T-helper 2 cell treated with Interferon-gamma antibody and Interleukin-4, amounts not matched to agents 5 μg/mL and 100 μg/mL, for 36 hours (primary cell): Measurements from ENCODE around the gene LRRC4C.

Experiments used
- DNase-seq: peaks from one replicate; pipeline ENCODE4 v3.0.0; 2021; ENCODE audit warnings: low spot score
- H3K27ac Mint-ChIP-seq: one replicate; pipeline ENCODE4 v1.8.0; 2021; ENCODE audit warnings: mild to moderate bottlenecking, mixed read lengths
- H3K27me3 Mint-ChIP-seq: one replicate; pipeline ENCODE4 v1.8.0; 2021; ENCODE audit warnings: low read depth, mixed read lengths
- H3K36me3 Mint-ChIP-seq: one replicate; pipeline ENCODE4 v1.8.0; 2021; ENCODE audit warnings: low read depth, mixed read lengths
- H3K4me1 Mint-ChIP-seq: one replicate; pipeline ENCODE4 v1.8.0; 2021; ENCODE audit warnings: low read depth, mixed read lengths
- H3K4me3 Mint-ChIP-seq: one replicate; pipeline ENCODE4 v1.8.0; 2022; ENCODE audit warnings: mild to moderate bottlenecking, moderate library complexity, mixed read lengths
- H3K9me3 Mint-ChIP-seq: one replicate; pipeline ENCODE4 v1.8.0; 2021; ENCODE audit warnings: mixed read lengths

Gene LRRC4C

DNA sequence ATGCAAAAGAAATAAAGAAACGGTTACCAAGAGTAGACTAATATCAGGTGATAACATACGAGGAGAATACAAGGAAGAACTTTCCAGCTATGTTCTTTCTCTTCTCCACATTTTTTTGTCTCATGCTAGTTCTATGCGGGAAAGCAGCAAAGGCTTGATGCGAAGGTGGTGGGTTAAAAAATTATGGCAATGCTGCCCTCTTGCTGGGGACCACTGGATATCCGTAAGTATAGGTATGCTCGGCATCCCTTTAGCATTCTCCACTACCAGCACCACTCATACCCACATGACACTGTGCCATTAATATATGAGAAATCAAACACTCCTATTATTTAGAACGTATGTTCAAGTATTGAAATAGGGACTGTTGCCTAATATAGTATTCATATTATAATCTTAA, 776.4 kb downstream of the LRRC4C start:
- H3K4me1 Mint-ChIP-seq: no peaks in the 10 kb centered on the region
- peaks cover 29% of the 10 kb centered on the region for H3K9me3 Mint-ChIP-seq
- H3K27ac Mint-ChIP-seq: no peak overlapping the region
- H3K27me3 Mint-ChIP-seq: no peaks in the 10 kb centered on the region
- H3K4me3 Mint-ChIP-seq: no peak overlapping the region
- no peak for DNase-seq
- no peaks in the 10 kb centered on the region for H3K36me3 Mint-ChIP-seq

DNA sequence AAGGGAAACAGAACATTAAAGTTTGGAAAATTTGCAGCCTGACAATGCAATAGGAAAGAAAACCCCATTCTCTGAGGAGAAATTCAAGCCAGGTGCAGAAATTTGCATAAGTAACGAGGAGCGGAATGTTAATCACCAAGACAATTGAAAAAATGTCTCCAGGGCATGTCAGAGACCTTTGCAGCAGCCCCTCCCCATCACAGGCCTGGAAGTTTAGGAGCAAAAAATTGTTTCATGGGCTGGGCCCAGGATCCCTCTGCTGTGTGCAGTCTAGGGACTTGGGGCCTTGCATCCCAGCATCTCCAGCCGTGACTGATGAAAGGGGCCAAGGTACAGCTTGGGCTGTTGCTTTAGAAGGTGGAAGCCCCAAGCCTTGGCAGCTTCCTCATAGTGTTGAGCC, 780.2 kb downstream of the LRRC4C start:
- H3K4me1 Mint-ChIP-seq: no peaks in the 10 kb centered on the region
- no peak overlapping the region for H3K4me3 Mint-ChIP-seq
- H3K9me3 Mint-ChIP-seq: peaks cover 37% of the 10 kb centered on the region
- H3K27ac Mint-ChIP-seq: no peak overlapping the region
- no peaks in the 10 kb centered on the region for H3K36me3 Mint-ChIP-seq
- no peaks in the 10 kb centered on the region for H3K27me3 Mint-ChIP-seq
- no peak for DNase-seq

DNA sequence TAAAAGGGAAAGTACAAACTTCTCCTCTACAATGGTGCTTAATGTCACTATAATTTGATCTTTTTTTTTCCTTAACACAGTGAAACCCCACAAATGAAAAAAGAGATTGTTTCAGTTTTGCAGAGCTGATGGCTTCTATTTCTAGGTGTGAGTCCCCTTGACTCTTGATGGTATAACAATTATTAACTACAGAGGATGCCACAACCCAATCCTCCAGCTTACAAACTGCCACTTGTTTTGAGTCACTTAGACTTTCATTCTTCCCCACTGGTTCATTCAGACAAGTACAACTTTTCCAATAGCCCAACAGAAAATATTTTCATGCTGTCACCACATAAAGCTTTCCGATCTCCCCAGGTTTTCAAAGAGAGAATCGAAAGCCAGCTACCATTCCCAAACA, 812.2 kb downstream of the LRRC4C start:
- Mint-ChIP-seq H3K27ac (no peak overlapping the region), H3K4me1 (no peaks in the 10 kb centered on the region), H3K9me3 (peaks cover 58% of the 10 kb centered on the region), H3K27me3 (no peaks in the 10 kb centered on the region), H3K36me3 (no peaks in the 10 kb centered on the region), H3K4me3 (no peak overlapping the region)
- no peak for DNase-seq

DNA sequence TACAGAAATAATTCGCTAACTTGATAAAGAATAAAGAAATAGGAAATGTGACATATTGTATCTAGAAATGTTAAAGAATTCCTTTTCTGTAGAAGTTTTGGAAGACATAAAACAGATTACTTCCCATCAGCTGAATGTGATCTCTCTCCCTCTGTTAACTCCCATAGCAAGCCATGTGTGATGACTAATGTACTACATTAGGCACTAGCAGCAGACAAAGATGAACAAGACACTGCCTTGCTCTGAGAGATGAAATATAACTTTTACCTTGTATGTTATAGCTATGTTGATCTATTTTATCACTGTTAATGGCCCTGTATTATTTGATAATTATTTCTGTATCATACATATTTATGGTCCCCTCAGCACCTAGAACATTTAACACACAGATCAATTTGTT, 817.2 kb downstream of the LRRC4C start:
- Mint-ChIP-seq H3K27me3 (no peaks in the 10 kb centered on the region), H3K4me1 (no peaks in the 10 kb centered on the region), H3K36me3 (no peaks in the 10 kb centered on the region), H3K4me3 (no peak overlapping the region), H3K9me3 (peaks cover 43% of the 10 kb centered on the region), H3K27ac (no peak overlapping the region)
- no peak for DNase-seq

DNA sequence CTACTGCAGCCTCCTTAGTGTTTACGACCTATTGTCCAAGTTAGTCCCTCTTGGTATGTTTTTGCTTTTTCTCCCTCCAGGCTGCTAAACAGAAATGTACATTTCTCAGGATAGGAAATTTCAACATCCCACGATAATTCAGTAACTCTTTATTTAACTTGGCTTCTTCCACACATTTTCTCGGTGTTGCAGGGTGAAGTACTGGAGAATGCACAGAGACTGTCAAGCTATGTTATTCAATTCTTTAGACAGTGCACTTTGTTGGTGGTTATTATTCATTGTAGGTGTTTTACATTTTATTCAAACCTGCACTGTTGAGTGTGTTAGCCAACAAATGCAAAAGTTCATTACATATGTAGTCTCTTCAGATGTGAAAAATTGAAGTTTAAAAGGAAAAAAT, 839.8 kb downstream of the LRRC4C start:
- Mint-ChIP-seq H3K9me3 (peaks cover 41% of the 10 kb centered on the region), H3K36me3 (no peaks in the 10 kb centered on the region), H3K4me3 (no peak overlapping the region), H3K27me3 (no peaks in the 10 kb centered on the region), H3K27ac (no peak overlapping the region), H3K4me1 (no peaks in the 10 kb centered on the region)
- no peak for DNase-seq

DNA sequence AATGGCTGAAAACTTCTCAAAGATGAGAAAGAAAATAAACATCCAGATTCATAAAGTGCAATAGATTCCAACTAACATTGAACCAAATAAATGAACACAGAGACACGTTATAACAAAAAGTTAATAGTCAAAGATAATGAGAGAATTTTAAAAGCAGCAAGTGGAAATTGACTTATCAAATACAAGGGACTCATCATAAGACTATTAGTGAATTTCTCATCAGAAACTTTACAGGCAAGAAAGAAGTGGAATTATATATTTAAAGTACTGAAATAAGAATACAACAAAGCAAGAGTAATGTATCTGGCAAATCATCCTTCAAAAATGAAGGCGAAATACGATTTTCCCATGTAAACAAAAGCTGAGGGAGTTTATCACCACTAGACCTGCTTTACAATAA, 852.7 kb downstream of the LRRC4C start:
- DNase-seq: no peak
- no peak overlapping the region for H3K27ac Mint-ChIP-seq

DNA sequence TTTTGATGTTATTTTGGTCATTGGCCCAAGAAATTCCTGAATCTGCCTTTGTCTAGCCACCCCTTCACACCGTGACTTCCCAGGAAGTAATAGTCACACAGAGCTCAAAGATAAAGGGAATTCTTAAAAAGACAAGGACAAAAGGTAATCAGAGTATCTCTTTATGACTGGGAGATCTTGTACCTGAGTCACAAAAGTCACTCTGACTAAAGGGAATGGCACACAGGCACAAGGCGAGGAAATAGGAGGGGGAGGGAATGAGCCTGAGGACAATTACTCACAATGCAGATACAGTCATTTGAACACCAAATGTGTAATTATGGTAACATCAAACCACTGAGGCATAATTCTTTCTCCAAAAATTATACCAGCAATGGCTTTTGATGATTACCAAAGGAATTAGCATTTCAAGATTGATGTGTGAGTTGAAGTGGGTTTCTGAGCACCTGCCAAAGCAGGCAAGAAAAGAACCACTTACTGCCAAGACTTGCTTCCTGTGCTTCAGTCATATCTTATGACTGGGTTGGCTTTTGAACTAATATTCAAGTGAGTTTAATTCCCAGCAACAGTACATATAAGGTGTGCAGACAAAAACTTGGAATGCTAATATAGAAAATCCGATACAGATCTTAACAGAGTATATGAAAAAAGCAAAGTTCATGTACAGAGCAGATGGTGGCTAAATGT, 856.4 kb downstream of the LRRC4C start:
- Mint-ChIP-seq H3K4me1 (no peaks in the 10 kb centered on the region), H3K4me3 (no peak overlapping the region), H3K9me3 (peaks cover 62% of the 10 kb centered on the region), H3K27me3 (no peaks in the 10 kb centered on the region), H3K27ac (no peak overlapping the region), H3K36me3 (no peaks in the 10 kb centered on the region)
- no peak for DNase-seq

More for the DNA sequence above, 852.7 kb downstream of the LRRC4C start:
- Mint-ChIP-seq H3K9me3 (peaks cover 72% of the 10 kb centered on the region), H3K27me3 (no peaks in the 10 kb centered on the region), H3K4me3 (no peak overlapping the region), H3K36me3 (no peaks in the 10 kb centered on the region), H3K4me1 (no peaks in the 10 kb centered on the region)

DNA sequence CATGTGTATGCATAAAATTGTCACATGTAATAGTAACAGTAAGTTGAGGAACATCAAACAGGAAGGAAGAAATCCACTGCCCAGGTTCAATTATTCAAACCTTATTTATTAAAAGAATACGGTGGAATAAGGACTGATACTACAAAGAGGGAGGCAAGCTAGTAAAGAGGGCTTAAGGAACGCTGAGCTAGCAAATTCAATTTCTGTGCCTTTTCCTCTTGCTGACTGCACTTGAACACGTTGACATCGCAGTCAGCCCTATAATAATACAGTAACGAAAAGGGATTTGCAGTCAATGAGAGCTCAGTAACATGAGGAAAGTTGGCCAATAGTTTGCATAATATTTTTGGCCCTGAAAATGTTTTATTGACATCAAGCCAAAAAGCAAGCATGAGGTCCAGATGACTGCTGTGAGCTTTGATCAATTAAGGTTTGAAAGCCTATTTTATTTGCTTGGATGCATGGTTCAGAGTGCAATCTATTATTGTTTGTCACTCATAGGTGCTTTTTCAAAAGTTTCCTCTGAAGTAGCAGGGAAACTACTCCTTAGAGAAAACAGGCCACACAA, 861.8 kb downstream of the LRRC4C start:
- Mint-ChIP-seq H3K9me3 (peaks cover 50% of the 10 kb centered on the region), H3K27ac (no peak overlapping the region), H3K36me3 (no peaks in the 10 kb centered on the region), H3K27me3 (no peaks in the 10 kb centered on the region), H3K4me1 (no peaks in the 10 kb centered on the region), H3K4me3 (no peak overlapping the region)
- DNase-seq: no peak

DNA sequence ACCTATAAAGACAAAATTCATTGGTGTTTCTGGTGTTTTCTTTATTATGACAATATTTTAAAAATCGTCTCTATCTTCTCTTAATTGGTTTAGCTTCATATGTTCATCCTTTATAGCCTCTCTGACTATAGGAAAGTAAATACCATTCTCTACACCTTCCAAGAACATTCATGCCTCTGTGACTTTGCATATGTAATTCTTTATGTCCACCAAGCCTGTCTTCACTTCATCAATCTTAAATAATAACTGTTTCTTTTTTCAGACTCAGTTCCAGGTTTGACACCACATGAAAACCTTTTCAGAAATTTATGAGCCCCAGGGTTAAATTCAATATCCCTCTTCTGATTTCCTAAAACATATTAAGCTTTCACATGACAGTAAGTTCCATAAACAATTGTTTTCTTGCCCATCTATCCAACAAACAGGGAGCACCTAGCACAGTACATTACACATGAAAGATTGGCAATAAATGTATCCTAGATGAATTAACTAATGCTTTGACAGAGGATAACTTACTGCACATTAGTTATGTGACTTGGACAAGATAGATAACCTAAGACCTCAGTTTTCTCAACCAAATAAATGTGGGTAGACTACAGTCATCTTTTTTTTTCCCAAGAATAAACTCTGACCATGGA, 886.1 kb downstream of the LRRC4C start:
- Mint-ChIP-seq H3K9me3 (peaks cover 40% of the 10 kb centered on the region), H3K27me3 (no peaks in the 10 kb centered on the region), H3K27ac (no peak overlapping the region), H3K4me1 (no peaks in the 10 kb centered on the region), H3K36me3 (no peaks in the 10 kb centered on the region), H3K4me3 (no peak overlapping the region)
- no peak for DNase-seq

DNA sequence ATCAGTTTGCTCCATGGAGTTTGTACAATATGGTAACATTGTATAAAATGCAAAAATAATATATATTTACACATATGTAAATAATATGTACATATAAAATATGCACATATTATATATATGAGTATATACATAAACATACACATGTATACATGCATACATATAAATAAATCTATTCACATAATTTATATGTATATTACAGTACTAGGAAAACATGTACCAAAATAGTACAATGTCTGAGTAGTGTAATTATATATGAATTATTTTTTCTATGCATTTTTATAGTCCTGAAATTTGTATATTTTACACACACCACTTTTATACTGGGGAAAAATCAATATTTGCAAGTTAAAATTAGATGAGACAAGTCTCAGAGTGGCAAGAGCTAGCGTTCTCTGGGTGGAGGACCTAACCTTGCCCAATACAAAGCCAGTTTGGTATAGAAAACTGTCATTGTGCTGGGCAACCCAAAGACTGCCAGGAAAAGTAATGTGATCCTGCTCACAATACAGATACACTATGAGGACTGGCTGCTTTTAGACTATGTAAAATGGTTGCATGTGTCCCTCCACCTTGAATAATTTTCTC, 889.4 kb downstream of the LRRC4C start:
- no peak overlapping the region for H3K4me3 Mint-ChIP-seq
- H3K9me3 Mint-ChIP-seq: peaks cover 43% of the 10 kb centered on the region
- no peak overlapping the region for H3K27ac Mint-ChIP-seq
- H3K36me3 Mint-ChIP-seq: no peaks in the 10 kb centered on the region
- DNase-seq: no peak
- no peaks in the 10 kb centered on the region for H3K4me1 Mint-ChIP-seq
- H3K27me3 Mint-ChIP-seq: no peaks in the 10 kb centered on the region

DNA sequence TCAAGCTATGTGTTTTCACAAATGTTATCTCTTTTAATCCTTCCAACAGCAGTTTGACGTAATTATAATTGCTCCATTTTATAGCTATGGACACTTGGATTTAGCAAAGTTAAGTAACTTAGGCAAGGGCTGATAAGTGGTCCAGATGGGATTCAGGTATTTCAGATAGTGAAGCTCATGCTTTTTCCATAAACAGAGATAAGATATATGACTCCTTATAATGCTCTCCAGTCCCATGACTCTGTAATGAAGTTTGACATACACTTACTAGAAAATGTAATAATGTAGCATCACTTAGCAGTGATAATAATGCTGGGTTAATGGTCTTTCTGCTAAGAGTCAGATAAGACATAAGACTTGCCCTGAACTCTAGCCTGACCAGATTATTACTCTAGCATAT, 892.1 kb downstream of the LRRC4C start:
- Mint-ChIP-seq H3K4me1 (no peaks in the 10 kb centered on the region), H3K27me3 (no peaks in the 10 kb centered on the region), H3K4me3 (no peak overlapping the region), H3K36me3 (no peaks in the 10 kb centered on the region), H3K27ac (no peak overlapping the region), H3K9me3 (peaks cover 41% of the 10 kb centered on the region)
- DNase-seq: no peak

DNA sequence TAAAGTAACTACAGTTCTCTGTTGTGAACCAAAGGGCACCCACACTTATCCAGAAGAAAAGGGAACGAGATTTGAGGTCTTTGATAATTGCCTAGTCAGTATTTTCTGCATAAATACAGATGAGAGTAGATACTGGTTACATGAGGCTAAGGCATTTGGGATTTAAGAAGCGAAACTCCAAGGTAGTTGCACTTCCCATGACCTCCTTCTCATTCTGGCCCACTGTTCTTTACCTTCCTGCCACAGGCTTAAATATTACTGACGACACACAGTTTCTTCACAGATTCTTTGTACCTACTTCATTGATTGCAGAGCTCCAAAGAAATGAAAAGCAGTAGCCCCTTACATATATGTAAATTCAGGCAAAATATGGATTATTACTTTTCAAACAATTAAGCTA, 915.3 kb downstream of the LRRC4C start:
- Mint-ChIP-seq H3K4me3 (no peak overlapping the region), H3K4me1 (no peaks in the 10 kb centered on the region), H3K9me3 (peaks cover 40% of the 10 kb centered on the region), H3K27ac (no peak overlapping the region), H3K27me3 (no peaks in the 10 kb centered on the region), H3K36me3 (no peaks in the 10 kb centered on the region)
- DNase-seq: no peak

DNA sequence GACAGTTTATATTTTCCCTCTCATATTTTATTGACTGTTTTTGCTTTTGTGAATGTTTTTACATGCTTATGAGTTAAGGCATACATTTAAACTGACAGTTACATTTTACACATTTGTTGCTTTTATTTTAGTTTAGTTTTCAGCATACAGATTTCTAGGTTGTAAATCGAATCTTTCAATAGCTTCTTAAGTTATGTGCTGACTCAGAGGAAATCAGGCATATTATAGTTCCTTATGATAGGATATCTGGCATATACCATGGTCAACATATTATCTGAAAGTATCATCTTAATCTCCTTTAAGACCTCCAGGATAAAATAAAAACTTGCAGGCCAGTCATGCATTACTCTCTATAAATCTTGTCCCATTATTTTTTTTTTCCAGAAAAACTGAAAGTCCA, 916.6 kb downstream of the LRRC4C start:
- Mint-ChIP-seq H3K27ac (no peak overlapping the region), H3K9me3 (peaks cover 43% of the 10 kb centered on the region), H3K36me3 (no peaks in the 10 kb centered on the region), H3K4me3 (no peak overlapping the region), H3K4me1 (no peaks in the 10 kb centered on the region), H3K27me3 (no peaks in the 10 kb centered on the region)
- no peak for DNase-seq

DNA sequence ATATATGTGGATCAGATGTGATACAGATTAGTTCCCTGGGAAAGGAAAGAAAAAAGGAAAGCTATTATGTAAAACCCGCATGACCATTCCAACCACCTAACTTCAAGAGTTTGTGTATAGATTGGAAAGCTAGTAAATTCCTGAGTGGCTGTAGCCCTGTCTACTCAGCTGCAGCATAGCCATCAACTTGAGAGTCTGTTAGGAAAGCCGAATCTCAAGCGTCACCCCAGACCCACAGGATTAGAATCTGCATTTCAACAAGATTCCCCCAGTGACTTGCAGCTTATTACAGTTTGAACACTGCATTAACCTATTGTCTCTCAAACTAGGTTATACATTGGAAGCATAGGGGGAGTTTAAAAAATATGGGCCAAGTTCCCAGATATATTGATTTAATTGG, 921.7 kb downstream of the LRRC4C start:
- Mint-ChIP-seq H3K4me3 (no peak overlapping the region), H3K27me3 (no peaks in the 10 kb centered on the region), H3K36me3 (no peaks in the 10 kb centered on the region), H3K4me1 (no peaks in the 10 kb centered on the region), H3K27ac (no peak overlapping the region), H3K9me3 (peaks cover 51% of the 10 kb centered on the region)
- no peak for DNase-seq
